ENCODE measurements around the gene ADAMTS17.

ADAMTS17 gene

DNA sequence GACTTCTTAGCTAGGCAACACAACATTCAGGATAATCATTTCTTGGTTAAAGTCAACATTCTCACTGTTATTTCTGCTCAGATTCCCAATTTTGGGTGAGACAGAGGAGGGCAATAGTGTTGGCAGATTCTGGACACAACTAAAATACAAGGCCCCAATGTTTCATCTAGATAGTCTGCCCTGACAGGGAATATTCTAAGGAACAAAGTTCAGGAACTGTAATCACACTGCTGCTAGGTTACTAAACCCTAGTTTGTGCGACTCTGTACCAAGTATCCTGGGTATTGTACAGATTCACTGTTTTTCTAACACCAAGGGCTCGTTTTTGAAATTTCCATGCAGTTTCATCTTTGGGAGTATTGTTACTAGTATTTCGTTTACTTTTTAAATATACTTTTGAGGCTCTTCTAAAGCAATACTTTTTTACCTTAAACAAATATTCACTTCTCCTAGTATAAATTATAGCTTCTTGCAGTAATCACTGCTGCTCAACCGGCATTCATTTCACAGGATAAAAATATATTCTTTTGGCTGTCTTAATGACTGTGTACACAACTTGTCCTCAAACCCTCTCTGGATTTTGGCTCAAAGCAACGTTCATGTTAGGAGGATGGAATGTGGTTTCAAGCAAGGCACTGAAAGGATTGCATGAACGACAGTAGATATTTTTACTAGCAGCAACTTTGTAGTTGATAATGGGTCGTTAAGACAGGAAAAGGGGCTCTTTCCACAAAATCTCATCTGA is 167.4 kb downstream of the ADAMTS17 start:
- DNase-seq (ENCODE audit: low spot score): no peak

DNA sequence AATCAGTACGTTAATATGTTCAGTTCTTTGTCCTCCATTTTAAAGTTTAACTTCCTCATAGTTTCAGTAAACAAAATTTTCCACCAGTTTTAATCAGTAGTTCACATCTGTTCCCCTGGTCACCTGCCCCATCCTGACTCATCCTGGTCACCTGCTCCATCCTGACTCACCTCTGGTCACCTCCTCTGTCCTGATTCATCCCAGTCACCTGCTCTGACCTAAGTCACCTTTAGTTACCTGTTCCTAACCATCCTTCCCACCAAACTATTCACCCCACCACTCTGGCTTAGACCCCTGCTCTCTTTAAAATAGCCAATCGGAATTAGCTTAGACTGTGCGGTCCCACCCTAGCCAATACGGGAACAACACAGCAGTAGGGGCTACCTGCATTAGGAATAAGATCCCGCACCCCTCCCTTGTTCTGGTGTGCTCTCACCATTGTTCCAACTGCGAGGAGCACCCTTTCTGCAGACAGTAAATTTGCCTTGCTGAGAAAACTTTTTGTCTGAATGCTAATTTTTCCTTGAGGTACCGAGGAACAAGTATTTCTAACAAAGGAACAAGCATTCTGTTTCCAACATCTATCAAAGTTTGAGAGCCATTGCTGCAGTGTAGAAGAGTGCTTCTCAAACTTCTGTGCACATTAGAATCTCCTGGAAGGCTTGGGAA is 169.3 kb downstream of the ADAMTS17 start:
- no peak for DNase-seq (ENCODE audit: low spot score)

DNA sequence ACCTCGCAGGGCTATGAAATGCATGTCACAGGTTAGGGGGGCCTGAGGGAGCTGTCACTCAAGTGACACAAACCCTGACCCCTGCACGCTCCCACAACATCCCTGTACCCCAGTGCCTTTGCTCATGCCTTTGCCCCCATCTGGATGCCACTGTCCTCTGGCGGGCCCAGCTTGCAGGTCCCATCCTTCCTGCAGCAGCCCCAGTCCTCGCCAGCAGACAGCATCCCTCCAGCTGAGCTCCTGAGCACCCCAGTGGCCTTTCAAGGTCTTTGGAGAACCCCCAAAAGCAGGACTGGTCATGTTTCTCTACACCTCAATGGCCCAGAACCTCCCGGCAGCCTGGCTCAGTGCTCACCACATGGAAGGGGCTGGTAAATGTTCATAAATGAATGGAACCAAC is 170.4 kb downstream of the ADAMTS17 start:
- DNase-seq (ENCODE audit: low spot score): no peak

DNA sequence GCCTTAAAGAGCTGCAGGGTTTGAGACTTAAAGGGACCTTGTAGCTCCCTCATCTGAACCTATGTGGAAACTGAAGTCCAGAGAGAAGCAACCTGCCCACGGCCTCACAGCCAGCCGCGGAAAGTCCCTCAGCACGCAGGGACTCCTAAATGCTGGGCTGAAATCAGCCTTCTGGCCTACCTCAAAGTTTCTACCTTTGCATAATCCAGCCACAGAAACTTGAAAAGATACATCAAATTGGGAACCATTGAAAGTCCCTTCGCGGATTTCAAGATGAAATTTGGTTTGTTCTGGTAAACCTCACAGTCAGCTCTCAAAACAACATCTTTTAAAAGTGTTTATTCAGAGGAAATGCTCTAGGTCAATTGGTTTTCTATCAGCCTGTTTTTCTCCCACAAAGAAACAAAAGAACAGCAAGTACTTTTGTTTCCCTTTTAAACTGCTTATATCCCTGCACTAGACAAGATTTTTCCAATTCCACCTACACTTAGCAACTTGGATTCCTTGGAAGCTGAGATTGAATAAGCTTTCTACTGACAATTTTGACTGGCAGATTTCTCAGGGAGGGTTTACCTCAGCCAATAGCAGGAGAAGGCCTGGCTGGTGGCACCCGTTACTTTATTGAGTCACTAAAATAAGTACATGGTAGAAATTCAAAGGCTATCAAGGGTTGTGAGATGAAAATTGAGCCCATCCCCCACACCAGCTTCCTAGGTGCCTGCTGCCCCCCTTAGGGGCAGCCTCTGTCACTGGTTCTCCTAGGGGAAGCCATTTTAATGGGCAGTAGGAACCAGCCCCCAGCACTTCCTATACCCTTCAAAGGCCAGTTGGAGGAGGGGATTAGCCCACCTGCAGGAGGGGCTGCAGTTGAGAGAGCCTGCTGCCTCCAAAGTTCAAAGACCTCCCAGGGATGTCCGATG is 171.2 kb downstream of the ADAMTS17 start:
- DNase-seq (ENCODE audit: low spot score): no peak

DNA sequence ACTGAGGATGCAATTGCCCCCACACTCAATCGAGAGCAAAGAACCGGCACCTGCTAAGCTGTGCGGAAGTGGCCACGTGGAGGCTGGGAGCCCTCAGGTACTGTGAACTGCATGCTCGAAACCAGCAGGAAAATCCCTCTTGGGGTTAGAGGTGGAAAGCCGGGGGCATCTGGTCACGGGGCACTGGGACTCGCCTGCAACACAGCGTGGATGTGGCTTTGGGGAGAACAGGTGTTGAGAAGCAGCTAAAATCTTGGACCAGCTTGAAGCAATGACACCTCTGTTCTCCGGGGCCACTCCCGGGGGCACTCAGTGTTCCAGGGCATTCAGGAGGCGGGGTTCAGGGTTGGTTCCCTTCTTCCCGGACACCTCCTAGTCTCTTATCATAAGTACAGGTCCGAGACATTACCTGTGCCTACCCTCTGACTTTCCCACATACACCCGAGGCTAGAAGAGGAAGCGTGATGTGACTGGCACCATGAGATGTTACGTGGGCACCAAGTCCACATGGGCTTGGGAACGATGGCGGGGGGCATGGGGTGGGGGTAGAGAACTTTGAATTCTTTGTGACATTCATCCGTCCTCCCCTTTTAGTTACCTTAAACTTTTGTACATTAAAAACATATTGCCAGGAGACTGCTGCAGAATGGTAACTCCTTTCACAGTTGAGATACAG is 172.0 kb downstream of the ADAMTS17 start:
- DNase-seq (ENCODE audit: low spot score): no peak

DNA sequence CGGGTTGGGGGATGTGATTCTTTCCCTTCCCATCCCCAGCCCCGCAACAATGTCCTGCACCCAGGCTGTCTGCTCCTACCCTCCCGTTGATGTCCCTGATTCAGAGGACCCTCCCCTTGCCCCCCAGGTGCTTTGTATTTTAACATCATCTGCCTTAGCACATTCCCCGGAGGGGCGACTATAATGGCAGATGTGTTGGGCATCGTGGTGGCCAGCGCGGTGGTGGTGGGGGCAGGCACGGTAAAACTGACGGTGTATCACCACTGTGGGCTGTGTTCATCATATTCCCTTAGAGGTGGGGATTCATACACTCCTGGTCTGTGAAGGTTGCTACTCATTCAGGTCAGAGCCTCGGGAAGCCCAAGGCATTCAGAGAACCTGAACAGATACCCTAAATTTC is 173.0 kb downstream of the ADAMTS17 start:
- DNase-seq (ENCODE audit: low spot score): no peak

DNA sequence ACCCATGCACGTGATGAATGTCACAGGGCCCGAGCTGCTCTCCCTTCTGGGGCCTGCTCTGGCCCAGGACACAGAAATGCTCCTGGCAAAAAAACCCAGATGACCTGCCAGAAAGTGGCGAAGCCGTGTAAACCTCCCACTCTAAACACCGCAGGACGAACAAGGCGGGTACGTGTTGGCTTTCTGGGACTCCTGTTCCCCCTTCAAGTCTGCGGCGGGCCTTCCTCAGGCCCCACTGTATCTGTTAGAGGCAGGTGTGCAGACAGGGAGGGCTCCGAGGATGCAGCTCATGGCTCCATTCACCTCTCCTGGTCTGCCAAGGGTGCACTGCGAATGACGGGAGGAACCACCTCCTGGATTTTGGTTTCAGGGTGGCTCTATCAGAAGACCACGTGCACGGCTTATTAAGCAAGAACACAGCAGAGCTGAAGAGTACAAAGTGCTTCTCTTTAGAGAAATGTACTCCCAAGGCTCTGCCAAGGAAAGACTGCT is 173.8 kb downstream of the ADAMTS17 start:
- no peak for DNase-seq (ENCODE audit: low spot score)

DNA sequence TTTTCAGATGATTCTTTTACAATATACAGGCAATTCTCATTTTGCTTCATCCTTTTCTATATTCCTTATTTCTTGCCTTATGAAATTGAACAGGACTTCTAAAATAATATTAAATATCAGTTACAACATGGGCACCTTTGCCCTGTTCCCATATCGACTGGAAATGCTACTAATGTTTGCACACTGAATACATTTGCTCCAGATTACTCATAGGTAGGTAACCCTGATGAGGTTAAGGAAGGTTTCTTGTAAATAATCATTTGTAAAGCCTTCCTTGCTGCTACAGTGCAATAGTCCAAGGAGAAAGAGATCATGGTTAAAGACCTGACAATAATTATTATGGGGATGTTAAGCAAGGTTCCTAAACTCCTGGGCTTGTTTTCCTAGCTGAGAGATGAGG is 175.5 kb downstream of the ADAMTS17 start:
- DNase-seq (ENCODE audit: low spot score): no peak

DNA sequence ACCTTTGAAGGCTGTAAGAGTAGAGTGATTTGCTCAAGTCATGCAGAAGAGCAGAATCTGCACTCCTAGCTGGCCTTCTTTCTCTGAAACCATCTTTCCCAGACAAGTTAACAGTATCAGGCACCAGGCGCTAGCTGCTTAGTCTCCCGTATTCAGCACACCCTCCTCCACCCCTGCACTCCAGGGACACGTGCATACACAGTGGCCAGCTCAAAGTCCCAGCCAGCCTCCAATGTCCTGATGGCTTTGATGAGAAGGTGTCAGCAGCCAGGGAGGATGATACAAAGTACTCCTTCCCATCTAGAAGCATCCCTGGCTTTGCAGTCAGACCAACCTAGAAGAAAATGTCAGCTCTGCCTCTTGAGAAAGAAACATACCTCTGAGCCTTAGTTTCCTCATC is 177.8 kb downstream of the ADAMTS17 start:
- DNase-seq (ENCODE audit: low spot score): no peak

DNA sequence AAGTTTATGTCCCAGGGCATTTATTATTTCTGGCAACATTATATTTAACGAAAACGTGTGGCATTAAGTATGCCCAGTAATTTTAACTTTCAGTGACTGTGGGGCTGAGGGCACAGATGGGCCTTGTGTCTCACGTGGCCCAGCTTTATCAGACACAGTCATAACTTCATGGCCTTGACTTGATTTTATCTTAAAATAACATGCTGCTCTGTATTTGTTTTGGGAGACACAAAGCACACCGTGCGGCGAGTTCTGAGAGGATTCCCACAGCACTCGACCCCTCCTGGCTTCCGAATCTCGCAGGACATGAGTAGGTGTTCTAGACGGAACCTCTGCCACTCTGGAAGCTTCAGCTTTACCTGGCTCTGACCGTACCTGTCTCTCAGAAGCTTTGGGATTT is 180.8 kb downstream of the ADAMTS17 start:
- DNase-seq (ENCODE audit: low spot score): no peak

DNA sequence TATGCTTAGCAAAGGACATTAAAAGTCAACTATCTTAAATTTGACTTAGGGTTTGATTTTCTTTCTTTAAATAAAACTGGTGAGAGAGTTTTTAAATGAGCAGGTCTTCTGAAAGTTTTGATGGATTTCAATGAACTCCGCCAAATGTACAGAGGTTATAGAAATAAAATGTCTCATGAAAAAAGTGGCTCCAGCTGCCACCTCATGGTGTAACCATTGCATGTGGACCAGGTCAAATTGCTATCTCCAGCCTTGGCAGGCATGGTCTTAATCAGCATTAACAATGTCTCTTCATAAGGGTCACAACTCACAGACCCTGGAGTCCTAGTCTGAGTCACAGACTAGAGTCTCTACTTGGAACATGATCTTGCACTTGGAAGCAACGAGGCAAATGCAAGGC is 182.3 kb downstream of the ADAMTS17 start:
- no peak for DNase-seq (ENCODE audit: low spot score)

DNA sequence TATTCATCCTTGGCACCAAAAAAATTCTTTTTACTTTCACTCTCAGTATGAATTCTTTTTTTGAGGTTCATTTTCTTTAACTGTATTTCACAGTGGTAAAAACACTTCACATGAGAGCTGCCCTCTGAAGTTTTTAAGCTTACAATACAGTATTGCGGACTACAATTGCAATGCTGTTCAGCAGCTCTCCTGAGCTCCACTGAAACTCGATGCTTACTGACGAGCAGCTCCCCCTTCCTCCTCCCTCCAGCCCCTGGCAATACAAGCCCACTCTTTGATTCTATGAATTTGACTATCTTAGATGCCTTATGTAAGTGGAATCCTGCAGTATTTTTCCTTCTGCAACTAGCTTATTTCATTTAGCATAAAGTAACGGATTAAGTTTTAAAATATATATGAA is 183.4 kb downstream of the ADAMTS17 start:
- DNase-seq (ENCODE audit: low spot score): no peak

DNA sequence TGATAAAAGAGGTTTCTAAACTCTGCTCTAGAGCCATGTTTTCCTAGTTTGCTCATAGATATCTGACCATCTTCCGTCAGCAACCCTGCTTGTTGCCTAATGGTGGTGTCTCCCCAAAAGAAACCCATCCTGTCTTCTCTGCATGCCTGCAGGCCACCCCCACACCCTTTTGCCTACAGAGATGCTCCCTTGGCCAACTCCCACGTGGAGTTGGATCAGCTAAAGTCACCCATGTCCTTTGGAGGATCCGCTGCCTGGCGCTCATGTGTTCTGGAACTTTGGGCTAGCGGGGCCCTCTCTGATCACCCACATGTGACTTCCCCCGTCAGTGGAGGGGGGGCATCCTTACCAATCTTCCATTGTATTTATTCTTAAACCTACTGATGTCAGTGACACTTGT is 185.6 kb downstream of the ADAMTS17 start:
- DNase-seq (ENCODE audit: low spot score): no peak

DNA sequence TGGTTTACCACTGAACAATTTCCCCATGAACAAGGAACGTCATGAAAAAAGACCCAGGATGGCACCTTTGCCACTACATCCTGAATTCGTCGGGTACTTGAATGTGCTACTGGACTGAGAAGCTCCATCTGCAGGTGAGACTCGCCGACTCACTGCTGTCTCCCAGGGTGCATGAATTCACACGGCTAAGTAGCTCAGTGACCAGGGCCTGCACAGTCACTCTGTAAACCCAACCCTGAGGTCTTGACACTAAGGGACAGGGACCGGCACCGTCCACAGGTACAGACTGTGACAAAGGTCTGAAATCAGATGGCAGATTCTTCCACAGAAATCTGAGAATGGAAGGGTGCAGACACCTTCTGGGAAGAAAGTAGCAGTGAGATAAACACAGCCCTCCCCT is 187.4 kb downstream of the ADAMTS17 start:
- no peak for DNase-seq (ENCODE audit: low spot score)

DNA sequence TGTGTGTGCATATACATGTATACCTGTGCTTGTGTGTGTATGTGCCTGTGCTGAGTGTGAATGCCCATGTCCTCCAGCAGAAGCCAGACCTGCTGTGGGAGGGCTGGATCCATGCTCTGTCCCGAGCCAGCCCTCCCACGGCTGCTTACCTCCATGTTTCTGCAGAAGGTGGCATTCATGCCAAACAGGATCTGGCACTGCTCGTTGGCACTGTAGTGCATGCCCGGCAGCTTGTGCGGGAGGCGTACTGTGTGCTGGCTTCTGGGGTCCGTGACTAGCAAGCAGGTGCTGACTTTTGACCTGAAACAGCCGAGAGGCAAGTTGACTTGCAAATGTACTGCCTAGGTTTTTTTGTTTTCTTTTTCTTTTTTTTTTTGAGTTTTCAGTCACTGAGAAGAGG is 189.3 kb downstream of the ADAMTS17 start:
- DNase-seq (ENCODE audit: low spot score): no peak

DNA sequence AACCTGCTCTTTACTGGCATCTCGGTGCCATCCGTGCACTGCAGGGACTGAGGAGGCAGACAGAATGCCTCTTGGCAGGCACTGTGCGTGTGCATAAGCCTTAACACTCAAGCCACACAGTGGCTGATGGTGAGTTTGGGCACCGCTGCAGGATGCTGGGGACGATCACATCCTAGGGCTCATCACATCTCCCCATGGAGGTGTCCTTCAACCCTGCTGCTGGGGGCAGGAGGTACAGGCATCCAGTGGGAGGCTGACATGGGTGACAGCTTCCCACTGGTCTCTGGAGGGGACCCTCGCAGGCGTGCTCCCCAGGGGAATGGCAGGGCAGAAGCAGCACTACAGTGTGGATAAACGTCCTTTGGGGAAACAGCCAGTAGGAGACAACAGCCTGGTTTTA is 190.9 kb downstream of the ADAMTS17 start:
- no peak for DNase-seq (ENCODE audit: low spot score)

DNA sequence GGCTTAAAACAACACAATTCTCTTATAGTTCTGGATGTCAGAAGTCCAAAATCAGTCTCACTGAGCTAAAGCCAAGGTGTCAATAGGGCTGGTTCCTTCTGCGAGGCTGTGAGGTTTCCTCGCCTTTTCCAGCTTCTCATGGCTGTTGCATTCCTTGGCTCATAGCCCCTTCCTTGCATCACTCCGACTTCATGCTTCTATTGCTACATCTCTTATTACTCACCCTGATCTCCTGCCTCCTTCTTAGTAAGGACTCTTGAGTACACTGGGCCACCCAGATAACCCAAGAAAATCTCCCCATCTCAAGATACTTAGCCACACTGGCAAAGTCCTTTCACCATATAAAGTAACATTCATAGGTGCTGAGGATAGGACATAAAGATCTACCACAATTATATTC is 193.9 kb downstream of the ADAMTS17 start:
- DNase-seq (ENCODE audit: low spot score): no peak

DNA sequence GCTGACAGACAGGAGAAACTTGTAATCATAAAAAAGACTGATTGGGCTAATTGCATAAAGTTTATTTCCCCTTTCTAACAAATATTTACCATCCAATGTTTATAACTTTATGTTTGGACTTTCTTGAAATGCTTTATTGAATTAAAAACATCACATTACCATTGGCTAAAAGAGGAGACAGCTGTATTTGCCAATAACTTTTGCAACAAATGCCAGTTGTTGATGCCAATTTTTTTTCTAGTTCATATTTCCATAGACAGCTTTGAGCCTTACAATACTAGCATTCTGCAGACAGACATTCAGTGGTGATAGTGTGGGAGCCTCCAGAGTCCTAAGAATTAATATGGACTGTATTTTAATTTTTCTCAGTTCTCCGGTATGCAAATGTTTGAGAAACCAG is 198.4 kb downstream of the ADAMTS17 start:
- DNase-seq (ENCODE audit: low spot score): no peak

DNA sequence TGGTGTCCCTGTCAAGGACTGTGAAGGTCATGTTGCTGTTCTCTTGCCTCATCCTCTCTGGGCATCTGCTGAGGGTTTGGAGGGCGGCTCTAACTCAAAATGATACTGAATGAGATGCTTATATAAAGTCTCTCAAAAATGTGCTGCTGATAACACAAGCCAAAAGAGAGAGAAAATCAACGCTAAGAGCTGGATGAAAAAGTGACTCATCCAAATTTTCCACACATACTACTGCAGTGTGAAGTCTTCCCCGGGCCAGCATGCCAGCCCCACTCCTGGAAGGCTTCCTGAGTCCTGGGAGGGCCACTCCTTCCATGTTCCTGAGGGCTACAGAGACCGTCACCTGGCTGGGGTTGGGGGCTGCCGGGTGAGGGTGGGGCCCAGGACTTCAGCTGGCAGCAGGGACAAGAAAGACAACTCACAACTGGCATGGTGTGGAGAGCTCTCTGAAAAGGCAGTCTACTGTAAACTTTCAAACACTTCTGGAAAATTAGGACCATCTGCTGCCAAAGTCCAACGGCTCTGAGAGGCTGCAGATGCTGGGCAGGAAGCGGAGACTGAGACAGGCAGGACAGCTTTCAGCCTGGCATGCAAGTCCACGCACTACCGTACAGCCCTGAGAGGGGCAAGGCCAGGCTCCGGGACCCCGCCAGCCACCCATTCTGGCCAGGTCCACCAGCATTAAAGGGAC is 200.3 kb downstream of the ADAMTS17 start:
- DNase-seq (ENCODE audit: low spot score): no peak

DNA sequence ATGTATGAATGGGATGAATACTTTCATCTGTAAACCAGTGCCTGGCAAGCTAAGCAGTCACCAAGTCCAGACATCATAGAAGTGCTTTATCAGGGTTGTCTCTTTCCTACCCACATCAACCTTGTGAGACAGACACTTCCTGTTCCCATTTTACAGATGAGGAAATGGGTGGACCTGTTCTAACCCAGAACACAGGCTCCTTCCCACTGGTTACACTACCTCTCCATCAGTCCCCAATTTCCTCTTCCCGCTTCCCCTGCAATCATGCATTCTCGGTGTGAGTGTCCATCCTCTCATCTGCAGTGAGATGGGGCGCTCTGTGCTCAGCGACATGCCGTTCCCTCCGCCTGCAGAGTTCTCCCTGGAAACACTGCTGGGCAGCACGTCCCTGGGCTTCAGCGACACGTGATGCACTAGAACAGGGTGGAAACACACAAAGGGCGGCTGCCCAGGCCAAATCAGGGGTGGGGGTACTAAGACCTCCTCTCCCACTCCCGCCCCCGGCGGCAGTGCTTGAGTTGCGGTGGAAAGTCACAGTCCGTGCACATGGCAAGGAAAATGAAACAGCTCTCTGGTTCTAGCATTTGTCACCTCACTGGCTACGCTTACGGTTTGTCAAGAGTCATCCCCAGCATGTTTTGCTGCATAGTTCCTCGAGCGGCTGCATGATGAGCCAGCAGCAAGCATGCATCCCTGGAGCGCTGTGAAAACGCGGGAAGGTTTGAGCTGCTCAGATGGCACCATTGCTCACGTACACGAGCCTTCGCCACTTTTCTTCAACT is 201.1 kb downstream of the ADAMTS17 start:
- DNase-seq (ENCODE audit: low spot score): no peak

DNA sequence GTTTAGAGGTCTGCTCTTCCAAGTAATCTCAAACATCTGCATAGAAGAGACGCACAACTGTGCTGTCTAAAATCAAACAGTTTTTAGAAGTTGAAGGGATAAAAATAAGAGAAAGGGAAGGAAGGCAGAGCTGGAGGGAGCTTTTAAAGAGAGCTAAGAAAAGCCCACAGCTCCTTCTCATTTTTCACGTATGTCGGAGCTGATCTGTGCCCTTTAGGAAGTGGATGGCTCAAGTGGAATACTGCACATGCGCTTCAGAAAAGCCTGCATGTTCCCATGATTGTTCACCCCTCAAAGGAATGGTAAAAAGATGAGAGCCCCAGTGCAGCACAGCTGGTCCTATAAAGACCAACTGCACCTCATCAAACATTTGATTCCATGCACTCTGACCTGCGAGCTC is 207.2 kb downstream of the ADAMTS17 start:
- no peak for DNase-seq (ENCODE audit: low spot score)
